ENCODE measurements around the gene AFF2. TPM values are rescaled to one million over a fixed set of nuclear protein-coding genes. Genes with fewer than 3 reads are reported as not detected.

AFF2 gene
- polyA plus RNA-seq, 1 experiment = 0.04 TPM

GRCh38 chrX:148628621-148629020 lies 128.2 kb downstream of the AFF2 start:
- no peaks in the 10 kb centered on the region for H3K27me3 ChIP-seq (ENCODE audit: control insufficient read depth, insufficient read depth, low read length)
- H3K4me3 ChIP-seq (ENCODE audit: low read depth, low read length) = no peak overlapping the region
- no peaks in the 10 kb centered on the region for H3K9me3 ChIP-seq (ENCODE audit: control insufficient read depth, insufficient read depth, low read length)
- ChIA-PET POLR2A (no interaction called here), CTCF (no interaction called here)
- no peak for DNase-seq (ENCODE audit: low read depth, low spot score)
- H3K27ac ChIP-seq (ENCODE audit: low read depth, low read length) = no peak overlapping the region
- TF ChIP-seq, protein P1, sequence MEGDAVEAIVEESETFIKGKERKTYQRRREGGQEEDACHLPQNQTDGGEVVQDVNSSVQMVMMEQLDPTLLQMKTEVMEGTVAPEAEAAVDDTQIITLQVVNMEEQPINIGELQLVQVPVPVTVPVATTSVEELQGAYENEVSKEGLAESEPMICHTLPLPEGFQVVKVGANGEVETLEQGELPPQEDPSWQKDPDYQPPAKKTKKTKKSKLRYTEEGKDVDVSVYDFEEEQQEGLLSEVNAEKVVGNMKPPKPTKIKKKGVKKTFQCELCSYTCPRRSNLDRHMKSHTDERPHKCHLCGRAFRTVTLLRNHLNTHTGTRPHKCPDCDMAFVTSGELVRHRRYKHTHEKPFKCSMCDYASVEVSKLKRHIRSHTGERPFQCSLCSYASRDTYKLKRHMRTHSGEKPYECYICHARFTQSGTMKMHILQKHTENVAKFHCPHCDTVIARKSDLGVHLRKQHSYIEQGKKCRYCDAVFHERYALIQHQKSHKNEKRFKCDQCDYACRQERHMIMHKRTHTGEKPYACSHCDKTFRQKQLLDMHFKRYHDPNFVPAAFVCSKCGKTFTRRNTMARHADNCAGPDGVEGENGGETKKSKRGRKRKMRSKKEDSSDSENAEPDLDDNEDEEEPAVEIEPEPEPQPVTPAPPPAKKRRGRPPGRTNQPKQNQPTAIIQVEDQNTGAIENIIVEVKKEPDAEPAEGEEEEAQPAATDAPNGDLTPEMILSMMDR (IDR thresholded peaks at IDR 0.05; ENCODE audit: low read depth, low read length) = no peak

DNA sequence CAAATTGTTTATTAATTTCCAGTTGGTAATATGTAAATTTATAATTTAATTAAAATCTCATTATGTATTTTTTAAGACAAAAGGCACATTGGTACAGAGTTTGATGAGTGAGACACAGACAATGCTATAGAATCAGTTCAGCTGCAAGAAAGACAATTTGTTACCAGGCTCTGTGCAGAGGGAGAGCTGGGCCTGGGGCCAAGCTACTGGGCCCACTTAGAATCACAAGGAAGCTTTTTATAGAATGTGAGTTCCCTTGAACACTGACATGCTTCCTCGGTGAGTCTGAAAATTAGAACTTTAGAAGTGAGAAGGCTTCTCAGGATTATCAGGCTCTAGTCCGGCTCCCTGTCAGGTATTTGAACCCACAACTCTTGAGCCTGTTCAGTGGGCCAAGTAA lies 129.0 kb downstream of the AFF2 start:
- ChIA-PET POLR2A (no interaction called here), CTCF (no interaction called here)
- DNase-seq (ENCODE audit: low read depth, low spot score) = no peak
- Histone ChIP-seq H3K4me3 (ENCODE audit: low read depth, low read length) (no peak overlapping the region), H3K27ac (ENCODE audit: low read depth, low read length) (no peak overlapping the region), H3K9me3 (ENCODE audit: control insufficient read depth, insufficient read depth, low read length) (no peaks in the 10 kb centered on the region), H3K27me3 (ENCODE audit: control insufficient read depth, insufficient read depth, low read length) (no peaks in the 10 kb centered on the region)
- TF ChIP-seq, protein P1 (IDR thresholded peaks at IDR 0.05; ENCODE audit: low read depth, low read length) = no peak

DNA sequence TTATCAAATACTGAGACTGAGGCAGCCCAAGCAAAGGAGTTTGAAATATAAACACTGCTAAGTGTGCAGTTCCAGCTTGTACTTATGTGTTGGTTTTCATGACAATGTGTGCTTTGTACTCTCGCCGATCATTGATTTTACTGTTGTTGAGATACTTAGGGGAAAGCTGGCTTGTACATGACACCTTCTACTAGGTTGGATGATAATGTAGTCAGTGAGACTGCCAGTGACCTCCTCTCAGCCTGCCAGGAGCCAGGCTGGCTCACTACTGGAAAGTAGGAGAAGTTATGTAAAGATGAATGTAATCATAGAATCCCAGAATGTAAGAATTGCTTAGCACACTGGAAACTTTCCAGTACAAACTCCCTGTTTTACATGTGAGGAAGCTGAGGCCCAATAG lies 132.0 kb downstream of the AFF2 start:
- H3K9me3 ChIP-seq (ENCODE audit: control insufficient read depth, insufficient read depth, low read length) = no peaks in the 10 kb centered on the region
- ChIA-PET CTCF (no interaction called here), POLR2A (no interaction called here)
- H3K4me3 ChIP-seq (ENCODE audit: low read depth, low read length) = no peak overlapping the region
- no peaks in the 10 kb centered on the region for H3K27me3 ChIP-seq (ENCODE audit: control insufficient read depth, insufficient read depth, low read length)
- DNase-seq (ENCODE audit: low read depth, low spot score) = no peak
- H3K27ac ChIP-seq (ENCODE audit: low read depth, low read length) = no peak overlapping the region
- TF ChIP-seq, protein P1 (IDR thresholded peaks at IDR 0.05; ENCODE audit: low read depth, low read length) = no peak

GRCh38 chrX:148633218-148633908 lies 132.9 kb downstream of the AFF2 start:
- ChIA-PET CTCF (no interaction called here), POLR2A (no interaction called here)
- Histone ChIP-seq H3K9me3 (ENCODE audit: control insufficient read depth, insufficient read depth, low read length) (no peaks in the 10 kb centered on the region), H3K27me3 (ENCODE audit: control insufficient read depth, insufficient read depth, low read length) (no peaks in the 10 kb centered on the region), H3K4me3 (ENCODE audit: low read depth, low read length) (no peak overlapping the region), H3K27ac (ENCODE audit: low read depth, low read length) (no peak overlapping the region)
- TF ChIP-seq, protein P1 (IDR thresholded peaks at IDR 0.05; ENCODE audit: low read depth, low read length) = no peak
- no peak for DNase-seq (ENCODE audit: low read depth, low spot score)

GRCh38 chrX:148634591-148634990 lies 134.2 kb downstream of the AFF2 start:
- Histone ChIP-seq H3K9me3 (ENCODE audit: control insufficient read depth, insufficient read depth, low read length) (no peaks in the 10 kb centered on the region), H3K27me3 (ENCODE audit: control insufficient read depth, insufficient read depth, low read length) (no peaks in the 10 kb centered on the region), H3K27ac (ENCODE audit: low read depth, low read length) (no peak overlapping the region), H3K4me3 (ENCODE audit: low read depth, low read length) (no peak overlapping the region)
- TF ChIP-seq, protein P1 (IDR thresholded peaks at IDR 0.05; ENCODE audit: low read depth, low read length) = no peak
- no peak for DNase-seq (ENCODE audit: low read depth, low spot score)
- POLR2A ChIA-PET = no interaction called here
- CTCF ChIA-PET = no interaction called here
